Breast epithelium (tissue), 4 donors: ENCODE data around the gene PEMT. TPM values are rescaled to one million over a fixed set of nuclear protein-coding genes. Genes with fewer than 3 reads are reported as not detected.
"Not testable (repeated sequence)": the region's sequence is repeated elsewhere in the genome, so short reads cannot be mapped to it uniquely, and the experiment has no call there.

ENCODE experiments used
- DNase-seq, 2 donors: peaks; one replicate each; pipeline ENCODE4 v3.0.0-alpha.2; 2019; ENCODE audit warnings: low spot score in 2 of 2
- H3K27ac ChIP-seq, 2 donors: fragments of 200-600 bp; sonication (generic) in 1 of 2; one replicate each; pipeline ENCODE4 v1.5.1; 2016 to 2019; ENCODE audit warnings: mild to moderate bottlenecking in 1 of 2
- H3K27me3 ChIP-seq, 2 donors: fragments of 200-600 bp; sonication (generic) in 1 of 2; one replicate each; pipeline versions ENCODE4 v1.5.1 to v1.6.0; 2017 to 2019; ENCODE audit warnings: control low read depth in 1 of 2, mild to moderate bottlenecking in 1 of 2
- H3K36me3 ChIP-seq: fragments of 200-600 bp; one replicate; pipeline ENCODE4 v1.5.1; 2019
- H3K4me1 ChIP-seq, 2 donors: fragments of 200-600 bp; sonication (generic); one replicate each; pipeline ENCODE4 v1.5.1; 2016 to 2019; ENCODE audit warnings: control low read depth in 1 of 2
- H3K4me3 ChIP-seq, 3 donors: fragments of 200-600 bp; sonication (generic); 1 replicate in 2 of 3; 2 replicates in 1 of 3; pipeline ENCODE4 v1.5.1; 2016 to 2019; ENCODE audit warnings: mild to moderate bottlenecking in 3 of 3, moderate library complexity in 2 of 3
- H3K9me3 ChIP-seq, 2 donors: fragments of 200-600 bp; sonication (generic) in 1 of 2; one replicate each; pipeline ENCODE4 v1.5.1; 2016 to 2019; ENCODE audit warnings: control low read depth in 1 of 2
- CTCF ChIP-seq, 3 donors: fragments of 450-650 bp; IDR thresholded peaks; one replicate each; pipeline ENCODE4 v1.5.1; 2016 to 2017; ENCODE audit warnings: antibody characterized with exemption in 3 of 3, mild to moderate bottlenecking in 3 of 3, moderate library complexity in 3 of 3
- POLR2A ChIP-seq: fragments of 450-650 bp; IDR thresholded peaks from one replicate; pipeline ENCODE4 v1.6.1; 2016; ENCODE audit warnings: antibody characterized with exemption, mild to moderate bottlenecking, moderate library complexity
- POLR2AphosphoS5 ChIP-seq, 3 donors: sonication (generic); formaldehyde crosslinking; IDR thresholded peaks; one replicate each; pipeline ENCODE4 v1.6.1; 2017; ENCODE audit warnings: antibody characterized with exemption in 3 of 3
- intact Hi-C: fragments of 100-400 bp; cut with DNase I; formaldehyde crosslinking; loops from one replicate; pipeline ENCODE4 v1.15.1; 2023; ENCODE audit warnings: low total_unique reads
- total RNA-seq, 3 donors: library from RNA; depleted of rRNA; stranded (reverse); fragments of >200 nt; gene quantifications; one replicate each; pipeline ENCODE4 v1.1.0, GENCODE V29; 2016

The PEMT gene
- 100 to 1,000 TPM in 1 of 3 donors, 10 to 100 TPM in 2; 37.3 to 151 (median 52.4) TPM for total RNA-seq

GRCh38 chr17:17591355-17592298 lies at the start of gene PEMT:
PEMT (minus strand) TSS chr17:17591708; CDS start chr17:17591626, 82 bp downstream.
- peak; percentile 95 to 97 for DNase-seq
- no peaks in the 10 kb centered on the region for H3K27me3 ChIP-seq
- peaks cover 11 to 18% of the 10 kb centered on the region in 2 donors for H3K4me1 ChIP-seq
- peak within 1 kb of the TSS; percentile 79 to 88 for H3K27ac ChIP-seq
- TF ChIP-seq POLR2A (no peak), CTCF (IDR thresholded peaks at IDR 0.05) (no peak), POLR2AphosphoS5 (IDR thresholded peaks at IDR 0.05) (peak; percentile 63 to 72 (median 69))
- H3K36me3 ChIP-seq: no peaks in the 10 kb centered on the region
- intact Hi-C loops: no loop called here
- H3K9me3 ChIP-seq: no peaks in the 10 kb centered on the region
- H3K4me3 ChIP-seq: peak within 1 kb of the TSS; percentile 66 to 90 (median 71)

DNA sequence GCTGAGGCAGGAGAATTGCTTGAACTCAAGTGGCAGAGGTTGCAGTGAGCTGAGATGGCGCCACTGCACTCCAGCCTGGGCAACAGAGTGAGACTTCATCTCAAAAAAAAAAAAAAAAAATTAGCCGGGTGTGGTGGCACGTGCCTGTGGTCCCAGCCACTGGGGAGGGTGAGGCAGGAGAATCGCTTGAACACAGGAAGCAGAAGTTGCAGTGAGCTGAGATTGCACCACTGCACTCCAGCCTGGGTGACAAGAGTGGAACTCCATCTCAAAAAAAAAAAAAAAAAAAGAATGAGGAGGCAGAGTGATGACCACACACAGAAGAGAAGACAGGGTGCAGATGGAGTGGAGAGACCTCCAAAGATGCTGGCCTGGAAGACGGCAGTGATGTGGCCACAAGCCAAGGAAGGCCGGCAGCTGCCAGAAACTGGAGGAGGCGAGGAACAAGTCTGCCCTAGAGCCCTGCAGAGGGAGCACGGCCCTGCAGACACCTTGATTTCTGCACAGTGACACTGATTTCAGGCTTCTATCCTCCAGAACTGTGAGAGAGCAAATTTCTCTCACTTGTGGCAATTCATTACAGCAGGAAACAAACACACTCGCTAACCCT lies 48.3 kb upstream of the PEMT start:
- H3K27ac ChIP-seq, H3K9me3 ChIP-seq, H3K27me3 ChIP-seq, H3K4me3 ChIP-seq, DNase-seq, H3K4me1 ChIP-seq, H3K36me3 ChIP-seq: not testable (repeated sequence)
- intact Hi-C loops: loop anchor here (5.0 to 10.0 kb wide), 2 partner anchors 145 to 287 kb away; partner anchors contain the start of gene RASD1

GRCh38 chr17:17638467-17638866 lies 47.0 kb upstream of the PEMT start:
- intact Hi-C loops: no loop called here
- no peaks in the 10 kb centered on the region for H3K4me1 ChIP-seq

GRCh38 chr17:17636272-17636885 lies 44.9 kb upstream of the PEMT start:
- Histone ChIP-seq H3K9me3 (no peaks in the 10 kb centered on the region), H3K27me3 (no peaks in the 10 kb centered on the region), H3K4me3 (no peak overlapping the region), H3K36me3 (no peaks in the 10 kb centered on the region), H3K4me1 (no peaks in the 10 kb centered on the region), H3K27ac (no peak overlapping the region)
- intact Hi-C loops: no loop called here
- DNase-seq: no peak
- TF ChIP-seq CTCF (IDR thresholded peaks at IDR 0.05) (no peak), POLR2AphosphoS5 (IDR thresholded peaks at IDR 0.05) (no peak), POLR2A (no peak)

More at GRCh38 chr17:17638467-17638866, 47.0 kb upstream of the PEMT start:
- Histone ChIP-seq H3K36me3 (no peaks in the 10 kb centered on the region), H3K4me3 (no peak overlapping the region), H3K27me3 (no peaks in the 10 kb centered on the region), H3K9me3 (no peaks in the 10 kb centered on the region), H3K27ac (no peak overlapping the region)
- no peak for DNase-seq
- TF ChIP-seq CTCF (IDR thresholded peaks at IDR 0.05) (no peak), POLR2AphosphoS5 (IDR thresholded peaks at IDR 0.05) (no peak), POLR2A (no peak)

DNA sequence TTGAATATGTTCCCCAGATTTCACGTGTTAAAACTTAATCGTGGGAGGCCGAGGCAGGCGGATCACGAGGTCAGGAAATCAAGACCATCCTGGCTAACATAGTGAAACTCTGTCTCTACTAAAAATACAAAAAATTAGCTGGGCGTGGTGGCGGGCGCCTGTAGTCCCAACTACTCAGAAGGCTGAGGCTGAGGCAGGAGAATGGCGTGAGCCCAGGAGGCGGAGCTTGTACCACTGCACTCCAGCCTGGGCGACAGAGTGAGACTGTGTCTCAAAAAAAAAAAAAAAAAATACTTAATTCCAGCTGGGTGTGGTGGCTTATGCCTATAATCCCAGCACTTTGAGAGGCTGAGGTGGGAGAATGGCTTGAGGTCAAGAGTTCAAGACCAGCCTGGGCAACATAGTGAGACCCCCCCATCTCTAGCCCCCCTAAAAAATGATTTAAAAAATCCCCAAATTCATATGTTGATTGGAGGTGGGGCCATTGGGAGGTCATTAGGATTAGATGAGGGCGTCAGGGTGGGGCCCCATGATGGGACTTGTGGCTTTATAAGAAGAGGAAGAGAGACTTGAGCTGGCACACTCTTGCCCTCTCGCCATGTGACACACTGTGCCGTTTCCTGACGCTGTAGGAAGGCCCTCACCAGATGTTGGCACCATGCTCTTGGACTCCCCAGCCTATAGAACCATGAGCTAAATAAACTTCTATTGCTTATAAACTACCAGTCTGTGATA lies 44.2 kb upstream of the PEMT start:
- H3K4me3 ChIP-seq, intact Hi-C loops, H3K27ac ChIP-seq, H3K36me3 ChIP-seq, DNase-seq, H3K27me3 ChIP-seq, H3K4me1 ChIP-seq, H3K9me3 ChIP-seq: not testable (repeated sequence)
